Measurements from ENCODE around the gene GJD4. TPM values are rescaled to one million over a fixed set of nuclear protein-coding genes. Genes with fewer than 3 reads are reported as not detected.

Gene GJD4
- total RNA-seq, 1 experiment from 2014 or later: 0.18 TPM

DNA sequence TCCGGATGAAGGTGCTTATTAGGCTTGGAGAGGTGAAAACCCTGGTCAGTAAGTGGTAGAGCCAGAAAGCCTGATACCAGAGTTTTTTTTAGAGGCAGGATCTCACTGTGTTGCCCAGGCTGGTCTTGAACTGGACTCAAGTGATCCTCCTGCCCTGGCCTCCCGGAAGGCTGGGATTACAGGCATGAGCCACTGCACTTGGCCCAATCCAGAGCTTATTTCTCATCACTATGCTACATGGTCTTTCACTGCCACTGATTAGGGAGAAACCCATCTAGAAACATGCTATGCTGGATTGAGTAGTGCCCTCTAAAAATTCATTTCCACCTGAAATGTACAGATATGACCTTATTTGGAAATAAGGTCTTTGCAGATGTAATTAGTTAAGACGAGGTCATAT is 28.4 kb upstream of the GJD4 start:
- no peak overlapping the region for H3K4me3 Mint-ChIP-seq (ENCODE audit: unreplicated experiment)
- H3K4me1 Mint-ChIP-seq (ENCODE audit: low read depth, unreplicated experiment): no peaks in the 10 kb centered on the region
- Histone ChIP-seq H3K4me3 (ENCODE audit: low read depth, low read length) (no peak overlapping the region), H3K36me3 (ENCODE audit: control insufficient read depth, insufficient read depth, low read length) (peaks cover 1% of the 10 kb centered on the region), H3K9me3 (no peaks in the 10 kb centered on the region), H3K4me1 (no peaks in the 10 kb centered on the region), H3K27me3 (replicated peaks; ENCODE audit: control insufficient read depth, insufficient read depth, low read length) (no peaks in the 10 kb centered on the region)
- POLR2A ChIA-PET: no interaction called here
- intact Hi-C loops (cut with micrococcal nuclease; ENCODE audit: unreplicated experiment): no loop called here
- peaks cover 2% of the 10 kb centered on the region for H3K27me3 Mint-ChIP-seq (ENCODE audit: insufficient read depth, unreplicated experiment)
- no peak overlapping the region for H3K27ac Mint-ChIP-seq (ENCODE audit: unreplicated experiment)
- H3K9me3 Mint-ChIP-seq (ENCODE audit: unreplicated experiment): no peaks in the 10 kb centered on the region
- H3K36me3 Mint-ChIP-seq (ENCODE audit: insufficient read depth, unreplicated experiment): peaks cover 31% of the 10 kb centered on the region
- CTCF ChIA-PET: no interaction called here
- BruUV-seq (replicated peaks): no TSS peak
- TF ChIP-seq, protein P1, sequence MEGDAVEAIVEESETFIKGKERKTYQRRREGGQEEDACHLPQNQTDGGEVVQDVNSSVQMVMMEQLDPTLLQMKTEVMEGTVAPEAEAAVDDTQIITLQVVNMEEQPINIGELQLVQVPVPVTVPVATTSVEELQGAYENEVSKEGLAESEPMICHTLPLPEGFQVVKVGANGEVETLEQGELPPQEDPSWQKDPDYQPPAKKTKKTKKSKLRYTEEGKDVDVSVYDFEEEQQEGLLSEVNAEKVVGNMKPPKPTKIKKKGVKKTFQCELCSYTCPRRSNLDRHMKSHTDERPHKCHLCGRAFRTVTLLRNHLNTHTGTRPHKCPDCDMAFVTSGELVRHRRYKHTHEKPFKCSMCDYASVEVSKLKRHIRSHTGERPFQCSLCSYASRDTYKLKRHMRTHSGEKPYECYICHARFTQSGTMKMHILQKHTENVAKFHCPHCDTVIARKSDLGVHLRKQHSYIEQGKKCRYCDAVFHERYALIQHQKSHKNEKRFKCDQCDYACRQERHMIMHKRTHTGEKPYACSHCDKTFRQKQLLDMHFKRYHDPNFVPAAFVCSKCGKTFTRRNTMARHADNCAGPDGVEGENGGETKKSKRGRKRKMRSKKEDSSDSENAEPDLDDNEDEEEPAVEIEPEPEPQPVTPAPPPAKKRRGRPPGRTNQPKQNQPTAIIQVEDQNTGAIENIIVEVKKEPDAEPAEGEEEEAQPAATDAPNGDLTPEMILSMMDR (IDR thresholded peaks at IDR 0.05; ENCODE audit: insufficient read depth in 1 of 2, low read depth in 1 of 2, low read length in 1 of 2, severe bottlenecking in 1 of 2, unreplicated experiment in 1 of 2): no peak
- DNase-seq: no peak

DNA sequence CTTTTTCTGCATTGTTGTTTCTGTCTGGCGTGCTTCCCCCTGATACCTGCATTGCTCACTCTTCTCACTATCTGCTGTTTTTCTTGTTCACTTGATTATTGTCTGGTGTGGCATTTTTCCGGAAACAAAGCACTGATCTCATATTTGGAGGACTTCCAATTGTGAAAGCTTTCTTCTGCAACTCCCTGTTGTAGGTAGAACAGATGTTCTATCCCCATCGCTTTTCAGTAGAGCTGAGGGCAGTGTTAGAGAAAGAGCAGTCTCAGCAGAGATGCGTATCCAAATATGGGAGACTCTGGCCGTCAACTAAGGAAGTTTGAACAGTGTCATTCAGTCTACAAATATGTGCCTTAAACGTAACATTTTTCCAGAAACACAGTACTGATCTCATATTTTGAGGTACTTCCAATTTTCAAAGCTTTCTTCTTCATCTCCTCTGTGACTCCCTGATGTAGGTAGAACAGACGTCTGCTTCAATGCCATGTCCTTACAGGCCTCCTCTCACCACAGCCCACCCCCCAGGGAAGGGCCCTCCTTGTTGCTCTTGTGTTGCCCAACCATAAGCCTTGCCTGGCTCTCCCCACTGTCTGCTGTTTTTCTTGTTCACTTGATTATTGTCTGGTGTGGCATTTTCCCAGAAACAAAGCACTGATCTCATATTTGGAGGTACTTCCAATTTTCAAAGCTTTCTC is 27.1 kb upstream of the GJD4 start:
- no peaks in the 10 kb centered on the region for H3K27me3 ChIP-seq (replicated peaks; ENCODE audit: control insufficient read depth, insufficient read depth, low read length)
- no peaks in the 10 kb centered on the region for H3K4me1 ChIP-seq
- ChIA-PET POLR2A (no interaction called here), CTCF (interaction anchor here (0.6 to 1.7 kb wide), 2 partner anchors 15 to 338 kb away, joined by 3 to 4 read pairs; no protein-coding TSS in a partner anchor)
- H3K27me3 Mint-ChIP-seq (ENCODE audit: insufficient read depth, unreplicated experiment): peaks cover 2% of the 10 kb centered on the region
- no TSS peak for BruUV-seq (replicated peaks)
- no peak overlapping the region for H3K27ac Mint-ChIP-seq (ENCODE audit: unreplicated experiment)
- no peak overlapping the region for H3K4me3 Mint-ChIP-seq (ENCODE audit: unreplicated experiment)
- no peaks in the 10 kb centered on the region for H3K9me3 ChIP-seq
- no peaks in the 10 kb centered on the region; the same call in none of the 2 replicates for H3K36me3 ChIP-seq (ENCODE audit: control insufficient read depth, insufficient read depth, low read length)
- peaks cover 23% of the 10 kb centered on the region for H3K36me3 Mint-ChIP-seq (ENCODE audit: insufficient read depth, unreplicated experiment)
- H3K9me3 Mint-ChIP-seq (ENCODE audit: unreplicated experiment): no peaks in the 10 kb centered on the region
- DNase-seq: peak in 1 of 2 experiments; percentile 7
- no peak overlapping the region for H3K4me3 ChIP-seq (ENCODE audit: low read depth, low read length)
- intact Hi-C loops (cut with micrococcal nuclease; ENCODE audit: unreplicated experiment): no loop called here
- TF ChIP-seq, protein P1 (IDR thresholded peaks at IDR 0.05; ENCODE audit: insufficient read depth in 1 of 2, low read depth in 1 of 2, low read length in 1 of 2, severe bottlenecking in 1 of 2, unreplicated experiment in 1 of 2): no peak
- no peaks in the 10 kb centered on the region for H3K4me1 Mint-ChIP-seq (ENCODE audit: low read depth, unreplicated experiment)

DNA sequence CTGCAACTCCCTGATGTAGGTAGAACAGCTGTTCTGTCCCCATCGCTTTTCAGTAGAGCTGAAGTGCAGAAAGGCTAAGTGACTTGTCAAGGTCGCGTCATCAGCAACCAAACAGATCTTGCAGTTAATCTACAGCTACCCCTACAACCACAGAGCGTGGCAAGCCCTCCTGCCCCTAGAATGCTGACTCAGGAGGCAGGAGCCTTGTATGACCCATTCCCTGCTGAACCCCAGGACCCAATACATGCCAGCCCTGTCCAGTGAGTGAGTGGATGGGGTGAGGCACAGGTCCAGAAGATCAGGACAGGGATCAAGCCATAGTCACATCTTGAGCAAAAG is 26.6 kb upstream of the GJD4 start:
- Mint-ChIP-seq H3K27ac (ENCODE audit: unreplicated experiment) (no peak overlapping the region), H3K27me3 (ENCODE audit: insufficient read depth, unreplicated experiment) (peaks cover 2% of the 10 kb centered on the region), H3K36me3 (ENCODE audit: insufficient read depth, unreplicated experiment) (peaks cover 18% of the 10 kb centered on the region), H3K4me1 (ENCODE audit: low read depth, unreplicated experiment) (no peaks in the 10 kb centered on the region), H3K9me3 (ENCODE audit: unreplicated experiment) (no peaks in the 10 kb centered on the region), H3K4me3 (ENCODE audit: unreplicated experiment) (no peak overlapping the region)
- no peak overlapping the region for H3K4me3 ChIP-seq (ENCODE audit: low read depth, low read length)
- no peaks in the 10 kb centered on the region for H3K4me1 ChIP-seq
- BruUV-seq (replicated peaks): no TSS peak
- H3K36me3 ChIP-seq (ENCODE audit: control insufficient read depth, insufficient read depth, low read length): no peaks in the 10 kb centered on the region; the same call in none of the 2 replicates
- TF ChIP-seq, protein P1 (IDR thresholded peaks at IDR 0.05; ENCODE audit: insufficient read depth in 1 of 2, low read depth in 1 of 2, low read length in 1 of 2, severe bottlenecking in 1 of 2, unreplicated experiment in 1 of 2): no peak
- no peaks in the 10 kb centered on the region for H3K9me3 ChIP-seq
- DNase-seq: peak in 1 of 2 experiments; percentile 9
- H3K27me3 ChIP-seq (replicated peaks; ENCODE audit: control insufficient read depth, insufficient read depth, low read length): no peaks in the 10 kb centered on the region
- ChIA-PET POLR2A (no interaction called here), CTCF (interaction anchor here (1.7 kb wide), 1 partner anchor 16 kb away, joined by 3 read pairs; no protein-coding TSS in a partner anchor)
- intact Hi-C loops (cut with micrococcal nuclease; ENCODE audit: unreplicated experiment): no loop called here
